GM19035 (cell line): ENCODE results near the gene FOXL3.
"Not testable (repeated sequence)": the region's sequence is repeated elsewhere in the genome, so short reads cannot be mapped to it uniquely, and the experiment has no call there.

Experiments
- ATAC-seq: cut with Tn5 transposase; IDR thresholded peaks from one replicate; pipeline ENCODE4 v1.9.1; 2021; ENCODE audit not compliant: unreplicated experiment

Gene FOXL3

DNA sequence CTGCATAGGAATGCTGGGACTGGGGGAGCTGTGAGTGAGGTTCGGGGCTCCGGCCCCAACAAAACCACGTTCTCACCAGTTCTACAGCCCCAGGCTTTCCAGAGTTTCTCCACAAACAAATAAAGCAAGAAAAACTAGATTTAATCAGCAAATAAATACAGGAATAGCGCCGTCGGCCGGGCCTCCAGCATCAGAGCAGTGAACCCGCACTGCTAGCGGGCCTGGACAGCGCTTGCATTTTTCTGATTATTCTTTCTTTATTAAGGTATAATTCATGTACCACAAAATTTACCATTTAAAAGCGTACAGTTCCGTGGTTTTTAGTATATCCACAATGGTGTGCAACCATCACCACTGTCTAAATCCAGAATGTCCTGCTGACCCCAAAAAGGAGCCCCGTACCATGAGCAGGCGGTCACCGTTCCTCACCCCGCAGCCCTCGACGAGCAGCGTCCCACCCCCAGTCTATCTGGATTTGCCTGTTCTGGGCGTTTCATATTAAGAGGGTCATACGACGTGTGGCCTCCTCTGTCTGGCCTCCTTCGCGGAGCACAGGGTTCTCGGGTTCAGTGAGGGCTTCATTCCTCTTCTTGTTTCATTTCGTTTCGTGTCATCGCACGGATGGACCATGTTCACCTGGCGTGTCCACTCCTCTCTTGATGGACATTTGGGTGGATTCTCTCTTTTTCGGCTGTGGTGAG is 35.5 kb upstream of the FOXL3 start:
- ATAC-seq, result no peak

DNA sequence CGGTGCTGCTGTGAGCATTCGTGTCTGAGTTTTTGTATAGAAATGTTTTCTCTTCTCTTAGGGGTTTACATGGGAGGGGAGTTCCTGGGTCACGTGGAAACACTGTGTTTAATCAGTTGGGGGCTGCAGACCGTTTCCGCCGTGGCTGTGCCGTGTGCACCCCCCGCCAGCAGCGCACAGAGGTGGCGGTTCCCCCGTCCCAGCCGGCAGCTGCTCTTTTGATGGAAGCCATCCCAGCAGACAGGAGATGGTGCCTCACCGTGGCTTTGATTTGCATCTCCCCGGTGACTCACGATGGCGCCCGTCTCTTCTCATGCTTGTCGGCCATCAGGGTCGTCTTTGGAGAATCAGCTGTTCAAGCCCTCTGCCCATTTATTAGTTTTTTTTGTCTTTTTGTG is 34.9 kb upstream of the FOXL3 start:
- ATAC-seq, result no peak

DNA sequence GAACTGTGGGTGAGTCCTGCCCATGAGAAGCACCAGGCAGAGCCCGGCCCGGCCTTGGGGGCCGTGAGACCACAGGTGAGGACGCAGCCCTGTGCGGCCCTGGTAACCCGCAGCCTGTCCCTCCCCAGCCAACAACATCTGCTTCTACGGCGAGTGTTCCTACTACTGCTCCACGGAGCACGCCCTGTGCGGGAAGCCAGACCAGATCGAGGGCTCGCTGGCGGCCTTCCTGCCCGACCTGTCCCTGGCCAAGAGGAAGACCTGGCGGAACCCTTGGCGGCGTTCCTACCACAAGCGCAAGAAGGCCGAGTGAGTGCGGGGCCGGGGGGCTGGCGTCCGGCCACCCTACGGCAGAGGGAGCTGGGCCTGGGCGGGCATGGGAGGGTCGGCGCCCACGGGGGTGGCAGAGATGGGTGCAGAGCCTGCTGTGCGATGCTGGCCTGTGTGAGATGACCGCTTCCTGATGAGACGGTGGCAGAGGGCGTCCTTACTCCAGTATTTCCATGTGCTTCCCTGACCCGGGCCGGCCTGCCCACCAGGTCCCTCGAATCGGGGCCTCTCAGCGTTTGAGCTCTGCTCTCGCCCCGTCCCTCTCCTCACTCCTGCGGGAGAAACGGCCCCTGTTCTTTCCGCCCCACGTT is 34.1 kb upstream of the FOXL3 start:
- ATAC-seq, result no peak

DNA sequence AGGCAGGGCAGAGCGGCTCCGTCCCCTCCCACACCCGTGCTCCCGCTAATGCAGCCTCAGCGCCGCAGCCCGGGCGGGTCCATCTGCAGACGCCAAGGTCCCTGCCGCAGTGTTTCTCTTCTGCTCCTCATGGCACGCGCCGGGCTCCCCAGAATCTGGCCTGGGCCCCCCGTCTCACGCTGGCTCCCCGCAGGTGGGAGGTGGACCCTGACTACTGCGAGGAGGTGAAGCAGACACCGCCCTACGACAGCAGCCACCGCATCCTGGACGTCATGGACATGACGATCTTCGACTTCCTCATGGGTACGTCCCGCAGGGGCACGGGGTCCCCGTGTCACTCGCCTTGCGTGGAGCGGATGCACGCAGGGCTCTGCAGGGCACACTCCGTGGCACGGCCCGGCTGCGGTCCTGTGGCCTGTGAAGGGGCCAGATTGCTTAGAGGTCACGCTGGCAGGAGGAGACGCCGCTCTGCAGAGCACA is 33.5 kb upstream of the FOXL3 start:
- ATAC-seq, result no peak

DNA sequence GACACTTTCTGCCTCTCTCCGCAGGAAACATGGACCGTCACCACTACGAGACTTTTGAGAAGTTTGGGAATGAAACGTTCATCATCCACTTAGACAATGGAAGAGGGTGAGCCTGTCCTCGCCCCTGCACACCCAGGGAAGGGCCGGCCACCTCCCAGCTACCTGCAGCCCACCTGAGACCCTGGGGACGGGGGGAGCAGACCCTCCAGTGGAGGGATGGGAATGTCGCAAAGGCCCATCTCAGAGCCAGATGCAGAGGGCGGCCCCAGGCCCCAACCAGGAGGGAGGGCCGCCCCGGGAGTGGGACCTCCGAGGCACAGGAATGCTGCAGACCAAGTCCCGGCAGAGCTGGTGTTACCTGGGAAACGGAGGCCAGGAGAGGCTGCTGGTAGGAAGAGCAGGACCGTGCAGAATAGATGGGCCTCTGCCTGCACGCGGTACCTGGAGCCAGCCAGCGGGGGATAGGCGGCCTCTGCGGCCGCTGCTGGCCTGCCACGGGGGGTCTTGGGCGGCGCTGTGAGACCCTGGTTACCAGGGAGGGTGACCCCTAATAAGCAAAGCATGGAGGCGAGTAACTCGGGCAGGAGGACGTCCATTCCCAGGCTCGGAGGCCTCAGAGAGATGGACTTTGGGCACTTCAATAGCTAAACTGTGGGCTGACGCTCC is 32.9 kb upstream of the FOXL3 start:
- no peak for ATAC-seq

DNA sequence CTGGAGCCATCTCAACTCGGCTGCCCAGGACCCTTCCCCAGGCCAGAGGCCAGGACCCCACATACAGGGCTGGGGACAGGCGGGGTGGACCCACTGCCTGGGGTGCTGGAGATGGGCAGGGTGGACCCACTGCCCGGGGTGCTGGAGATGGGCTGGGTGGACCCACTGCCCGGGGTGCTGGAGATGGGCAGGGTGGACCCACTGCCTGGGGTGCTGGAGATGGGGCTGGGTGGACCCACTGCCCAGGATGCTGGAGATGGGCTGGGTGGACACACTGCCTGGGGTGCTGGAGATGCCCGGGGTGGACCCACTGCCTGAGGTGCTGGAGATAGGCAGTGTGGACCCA is 32.4 kb upstream of the FOXL3 start:
- ATAC-seq, result no peak

DNA sequence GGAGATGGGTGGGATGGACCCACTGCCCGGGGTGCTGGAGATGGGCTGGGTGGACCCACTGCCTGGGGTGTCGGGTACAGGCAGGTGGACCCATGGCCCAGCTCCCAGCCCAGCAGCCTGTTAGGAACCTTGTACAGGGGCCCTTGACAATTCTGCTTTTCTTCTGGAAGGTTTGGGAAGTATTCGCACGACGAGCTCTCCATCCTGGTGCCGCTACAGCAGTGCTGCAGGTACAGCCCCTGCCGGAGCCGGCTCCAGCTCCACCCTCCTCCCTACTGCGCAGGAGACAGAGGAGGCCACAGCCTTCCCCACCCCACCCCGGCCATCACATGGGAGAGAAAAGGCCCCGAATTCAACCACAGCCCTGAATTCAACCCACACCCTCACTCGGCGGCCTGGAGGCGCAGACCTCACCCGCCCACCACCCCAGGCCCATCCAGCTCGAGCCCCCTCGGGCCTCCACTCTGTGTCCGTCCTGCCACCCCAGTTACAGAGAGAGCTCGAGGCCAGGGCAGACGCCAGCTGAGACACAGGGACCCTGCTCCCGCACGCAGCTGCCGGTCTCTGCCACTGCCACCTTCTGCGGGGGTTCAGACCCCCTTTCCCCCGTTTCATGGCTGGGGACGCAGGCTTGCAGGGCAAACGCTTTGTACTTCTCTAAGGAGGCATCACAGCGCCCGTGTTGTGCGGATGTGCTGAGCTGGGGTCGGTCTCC is 31.3 kb upstream of the FOXL3 start:
- ATAC-seq, result no peak

DNA sequence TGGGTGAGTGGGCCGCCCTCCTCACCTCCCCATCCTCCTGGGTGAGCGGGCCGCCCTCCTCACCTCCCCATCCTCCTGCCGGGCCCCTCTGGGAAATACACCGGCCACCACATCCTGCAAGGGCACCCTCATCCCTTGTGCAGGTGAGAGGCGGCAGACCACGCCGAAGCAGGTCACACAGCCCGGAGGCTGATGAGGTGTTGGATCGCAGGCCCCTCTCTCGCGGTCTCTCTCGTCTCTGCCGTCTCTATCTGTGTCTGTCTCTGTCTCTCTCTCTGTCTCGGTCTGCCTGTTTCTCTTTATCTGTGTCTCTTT is 30.8 kb upstream of the FOXL3 start:
- no peak for ATAC-seq

DNA sequence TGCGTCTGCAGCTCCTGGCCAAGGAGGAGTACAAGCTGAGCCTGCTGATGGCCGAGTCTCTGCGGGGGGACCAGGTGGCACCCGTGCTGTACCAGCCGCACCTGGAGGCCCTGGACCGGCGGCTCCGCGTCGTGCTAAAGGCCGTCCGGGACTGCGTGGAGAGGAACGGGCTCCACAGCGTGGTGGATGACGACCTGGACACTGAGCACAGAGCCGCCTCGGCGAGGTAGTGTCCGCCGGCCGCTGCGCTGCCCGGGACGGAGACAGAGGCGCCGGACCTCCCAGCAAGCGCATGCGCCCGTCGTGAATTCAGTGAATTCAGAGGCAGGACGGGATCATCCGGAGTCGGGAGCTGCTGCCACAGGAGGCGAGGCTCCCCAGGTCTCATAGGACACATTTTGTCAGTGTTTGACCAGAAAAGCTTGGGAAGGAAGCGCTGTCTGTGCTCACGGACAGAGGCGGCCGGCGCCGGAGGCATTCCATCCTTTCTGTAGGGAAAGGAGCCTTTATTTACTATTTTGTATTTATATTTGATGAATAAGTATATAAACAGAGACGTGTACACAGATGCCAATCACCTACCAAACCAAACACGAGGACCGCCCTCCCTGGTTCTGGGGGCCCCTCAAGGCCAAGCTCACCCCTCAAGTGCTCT is 30.1 kb upstream of the FOXL3 start:
- no peak for ATAC-seq

DNA sequence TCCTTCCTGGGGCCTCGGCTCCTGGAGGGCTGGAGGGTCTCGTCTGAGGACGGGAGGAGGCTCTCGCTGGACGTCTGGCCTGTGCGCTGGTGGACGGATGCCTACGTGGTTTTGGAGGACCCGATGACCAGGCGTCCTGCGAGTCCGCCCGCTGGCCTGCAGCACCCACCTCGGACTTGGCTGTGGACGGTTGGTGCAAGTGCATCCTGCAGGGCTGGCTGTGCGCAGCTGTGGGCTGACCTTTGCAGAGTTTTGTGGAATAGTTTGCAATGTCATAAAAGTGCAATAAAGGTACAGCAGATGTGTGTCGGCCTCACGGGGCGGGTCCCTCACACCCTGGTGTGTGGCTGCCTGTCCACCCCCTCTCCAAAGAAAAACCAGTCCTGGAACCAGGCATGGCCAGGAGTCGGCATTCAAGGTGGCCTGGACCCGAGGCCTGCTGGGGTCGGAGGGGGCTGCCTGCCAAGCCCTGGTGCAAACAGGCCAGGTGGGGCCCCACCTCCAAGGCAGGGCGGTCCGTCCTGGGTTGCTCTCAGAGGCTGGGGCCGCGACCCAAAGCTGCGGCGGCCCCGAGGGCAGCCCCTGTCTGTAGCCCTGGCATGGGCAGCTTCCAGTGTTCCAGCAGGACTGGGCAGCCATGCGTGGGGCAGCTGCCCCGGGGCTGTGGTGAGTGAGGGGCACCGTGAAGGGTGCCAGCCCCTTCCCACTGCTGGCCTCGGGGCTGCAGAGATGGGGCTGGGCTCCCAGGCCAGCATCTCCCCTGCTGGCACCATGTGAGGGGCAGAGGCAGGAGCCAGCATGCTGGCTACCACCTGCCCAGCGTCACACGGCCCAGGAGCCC is 29.3 kb upstream of the FOXL3 start:
- ATAC-seq, result no peak

DNA sequence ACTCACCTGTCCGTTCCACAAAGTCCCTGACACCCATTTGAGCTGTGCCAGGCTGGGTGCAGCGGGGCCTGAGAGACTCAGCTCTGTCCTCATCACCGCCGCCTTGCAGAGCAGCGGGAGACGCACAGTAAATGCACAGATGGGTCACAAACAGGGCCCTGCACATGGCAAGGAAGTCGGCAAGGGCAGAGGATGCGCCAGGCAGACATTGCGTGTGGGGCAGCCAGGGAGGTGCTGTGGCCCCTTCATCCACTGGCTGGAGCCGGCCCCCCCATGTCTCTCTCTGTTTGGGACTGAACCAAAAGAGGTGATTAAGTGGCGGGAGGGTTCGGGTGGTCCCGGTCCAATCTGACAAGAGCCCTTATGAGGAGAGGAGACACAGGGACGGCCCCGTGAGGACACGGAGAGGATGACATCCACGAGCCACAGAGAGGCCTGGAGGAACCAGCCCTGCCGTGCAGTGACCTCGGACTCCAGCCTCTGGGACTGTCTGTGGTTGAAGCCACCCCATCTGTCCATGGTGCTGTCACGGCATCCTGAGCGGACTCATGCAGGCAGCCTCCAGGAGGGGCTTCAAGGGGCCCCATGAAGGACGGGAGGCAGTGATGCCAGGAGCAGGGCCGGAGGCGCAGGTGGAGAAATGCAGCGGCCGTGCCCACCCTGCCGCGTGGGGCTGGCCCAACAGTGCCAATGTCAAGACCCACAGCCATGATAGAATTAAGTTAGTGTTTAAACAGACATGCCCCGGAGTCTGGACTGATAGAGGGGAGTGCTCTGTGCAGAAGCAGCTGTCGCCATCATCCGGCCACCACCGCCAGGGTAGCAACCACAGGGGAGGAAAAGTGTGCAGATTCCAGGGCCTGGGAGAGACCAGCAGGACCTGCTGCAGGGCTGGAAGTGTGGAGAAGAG is 28.4 kb upstream of the FOXL3 start:
- ATAC-seq, result no peak

DNA sequence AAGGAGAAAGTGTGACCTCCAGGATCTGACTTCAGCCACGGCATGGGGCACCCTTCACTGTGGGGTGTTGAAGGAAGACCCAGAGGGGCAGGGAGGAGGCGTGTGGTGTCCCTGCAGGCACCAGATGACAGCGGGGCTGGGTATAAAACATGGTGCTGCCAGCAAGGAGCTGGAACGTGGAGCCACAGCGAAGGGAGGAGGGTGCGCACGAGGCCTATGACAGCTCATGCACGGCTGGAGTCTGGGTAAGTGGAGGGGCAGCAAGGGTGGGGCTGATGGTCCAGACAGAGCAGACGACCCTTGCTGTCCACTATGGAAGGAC is 27.8 kb upstream of the FOXL3 start:
- ATAC-seq, result no peak

DNA sequence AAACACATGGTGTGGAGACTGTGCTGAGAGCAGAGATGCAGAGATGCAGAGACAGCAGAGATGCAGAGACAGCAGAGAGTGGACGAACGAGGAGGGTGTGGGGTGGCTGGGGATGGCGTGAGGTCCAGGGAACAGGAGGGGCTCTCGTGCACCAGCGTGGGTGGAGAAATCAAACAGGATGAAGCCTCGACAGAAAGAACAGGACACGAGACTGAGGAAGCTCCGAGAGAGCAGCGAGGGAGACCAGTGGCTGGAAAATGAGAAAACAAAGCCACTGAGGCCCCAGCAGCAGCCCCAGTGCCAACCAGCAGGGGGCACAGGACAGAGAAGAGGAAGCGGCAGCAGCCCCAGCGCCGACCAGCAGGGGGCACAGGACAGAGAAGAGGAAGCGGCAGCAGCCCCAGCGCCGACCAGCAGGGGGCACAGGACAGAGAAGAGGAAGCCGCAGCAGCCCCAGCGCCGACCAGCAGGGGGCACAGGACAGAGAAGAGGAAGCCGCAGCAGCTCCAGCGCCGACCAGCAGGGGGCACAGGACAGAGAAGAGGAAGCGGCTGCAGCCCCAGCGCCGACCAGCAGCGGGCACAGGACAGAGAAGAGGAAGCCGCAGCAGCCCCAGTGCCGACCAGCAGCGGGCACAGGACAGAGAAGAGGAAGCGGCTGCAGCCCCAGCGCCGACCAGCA is 27.2 kb upstream of the FOXL3 start:
- ATAC-seq, result not testable (repeated sequence)

DNA sequence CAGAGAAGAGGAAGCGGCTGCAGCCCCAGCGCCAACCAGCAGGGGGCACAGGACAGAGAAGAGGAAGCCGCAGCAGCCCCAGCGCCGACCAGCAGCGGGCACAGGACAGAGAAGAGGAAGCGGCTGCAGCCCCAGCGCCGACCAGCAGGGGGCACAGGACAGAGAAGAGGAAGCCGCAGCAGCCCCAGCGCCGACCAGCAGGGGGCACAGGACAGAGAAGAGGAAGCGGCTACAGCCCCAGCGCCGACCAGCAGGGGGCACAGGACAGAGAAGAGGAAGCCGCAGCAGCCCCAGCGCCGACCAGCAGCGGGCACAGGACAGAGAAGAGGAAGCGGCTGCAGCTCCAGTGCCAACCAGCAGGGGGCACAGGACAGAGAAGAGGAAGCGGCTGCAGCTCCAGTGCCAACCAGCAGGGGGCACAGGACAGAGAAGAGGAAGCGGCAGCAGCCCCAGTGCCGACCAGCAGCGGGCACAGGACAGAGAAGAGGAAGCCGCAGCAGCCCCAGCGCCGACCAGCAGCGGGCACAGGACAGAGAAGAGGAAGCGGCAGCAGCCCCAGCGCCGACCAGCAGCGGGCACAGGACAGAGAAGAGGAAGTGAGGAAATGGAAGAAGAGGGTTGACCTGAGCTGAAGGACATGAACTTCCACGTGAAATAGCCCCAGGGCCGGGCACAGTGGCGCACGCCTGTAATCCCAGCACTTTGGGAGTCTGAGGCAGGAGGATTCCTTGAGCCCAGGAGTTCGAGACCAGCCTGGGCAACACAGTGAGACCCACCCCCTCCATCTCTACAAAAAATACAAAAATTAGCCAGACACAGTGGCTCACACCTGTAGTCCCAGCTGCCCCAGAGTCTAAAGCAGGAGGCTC is 26.3 kb upstream of the FOXL3 start:
- ATAC-seq, result not testable (repeated sequence)

DNA sequence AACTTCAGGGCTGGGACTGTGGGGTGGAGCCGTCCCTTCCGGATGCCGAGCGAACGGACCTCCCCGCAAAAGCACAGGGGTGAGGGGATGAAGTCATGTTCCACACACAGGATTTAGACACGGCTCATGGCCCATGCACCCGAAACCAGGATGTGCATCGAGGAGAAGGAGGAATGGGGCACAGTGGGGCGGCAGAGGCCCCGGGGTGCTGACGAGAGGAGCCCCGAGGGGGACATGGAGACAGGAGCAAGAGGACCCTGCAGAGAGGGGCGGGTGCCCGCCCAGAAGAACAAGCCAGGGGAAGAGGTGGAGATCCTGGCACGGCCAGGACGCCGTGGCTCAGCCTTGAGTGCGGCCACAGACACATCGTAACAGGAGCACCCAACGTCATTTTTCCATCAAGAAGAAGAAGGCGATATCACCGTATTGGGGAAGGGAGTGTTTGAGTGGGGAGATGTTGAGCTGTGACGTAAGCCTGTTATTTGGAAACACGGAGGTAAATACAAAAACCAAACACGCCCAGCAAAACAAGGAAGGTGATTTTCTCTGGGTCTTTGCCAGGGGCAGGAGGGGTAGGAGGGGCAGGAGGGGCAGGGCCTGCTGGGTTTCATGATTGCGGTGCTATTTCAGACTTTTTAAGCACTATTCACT is 25.3 kb upstream of the FOXL3 start:
- ATAC-seq, result no peak

DNA sequence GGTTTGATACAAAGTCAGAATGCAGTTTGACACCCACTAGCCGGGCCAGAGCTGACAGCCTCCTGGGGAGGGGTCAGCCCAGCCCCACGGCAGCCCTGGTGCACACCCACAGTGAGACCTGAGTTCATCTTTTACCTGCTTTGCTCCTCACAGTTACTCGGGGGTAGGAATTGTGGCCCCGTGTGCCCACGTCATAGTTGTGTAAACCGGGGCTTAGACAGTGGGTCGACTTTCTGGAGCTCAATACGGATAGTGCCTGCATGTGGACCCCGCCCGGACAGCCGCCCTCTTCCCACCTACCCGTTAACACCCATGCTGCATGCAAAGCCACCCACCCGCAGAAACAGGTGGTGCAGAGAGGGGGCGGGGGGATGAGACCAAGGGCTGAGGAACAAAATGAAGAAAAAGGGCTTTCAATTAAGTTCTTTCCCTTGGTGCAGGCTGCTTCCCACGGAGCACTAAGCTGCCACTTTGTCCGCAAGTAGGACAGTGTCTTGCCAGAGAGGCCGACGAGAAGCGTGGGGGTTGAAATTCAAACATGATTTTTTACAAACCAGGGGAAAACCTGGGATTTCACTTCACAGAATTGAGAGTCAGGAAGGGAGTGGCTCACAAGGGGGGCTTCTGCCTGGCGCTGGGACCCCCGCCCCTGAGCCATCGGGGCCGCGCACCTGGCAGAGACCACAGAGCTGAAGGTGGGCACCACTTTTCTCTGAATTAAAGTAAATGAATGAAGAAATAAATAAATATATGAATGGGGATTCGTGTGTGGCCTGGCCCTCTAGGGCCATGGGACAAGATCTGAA is 24.6 kb upstream of the FOXL3 start:
- ATAC-seq, result no peak
